ENCODE data around the gene PLEKHM3.

PLEKHM3 gene

GRCh38 chr2:207990784-207991183 is 34.5 kb downstream of the PLEKHM3 start:
- no peak for DNase-seq (ENCODE audit: low read depth)

- no peak for DNase-seq (ENCODE audit: low read depth)
Measured at GRCh38 chr2:207988975-207989374, 36.4 kb downstream of the PLEKHM3 start.

GRCh38 chr2:207987025-207987716 is 38.2 kb downstream of the PLEKHM3 start:
- no peak for DNase-seq (ENCODE audit: low read depth)

DNA sequence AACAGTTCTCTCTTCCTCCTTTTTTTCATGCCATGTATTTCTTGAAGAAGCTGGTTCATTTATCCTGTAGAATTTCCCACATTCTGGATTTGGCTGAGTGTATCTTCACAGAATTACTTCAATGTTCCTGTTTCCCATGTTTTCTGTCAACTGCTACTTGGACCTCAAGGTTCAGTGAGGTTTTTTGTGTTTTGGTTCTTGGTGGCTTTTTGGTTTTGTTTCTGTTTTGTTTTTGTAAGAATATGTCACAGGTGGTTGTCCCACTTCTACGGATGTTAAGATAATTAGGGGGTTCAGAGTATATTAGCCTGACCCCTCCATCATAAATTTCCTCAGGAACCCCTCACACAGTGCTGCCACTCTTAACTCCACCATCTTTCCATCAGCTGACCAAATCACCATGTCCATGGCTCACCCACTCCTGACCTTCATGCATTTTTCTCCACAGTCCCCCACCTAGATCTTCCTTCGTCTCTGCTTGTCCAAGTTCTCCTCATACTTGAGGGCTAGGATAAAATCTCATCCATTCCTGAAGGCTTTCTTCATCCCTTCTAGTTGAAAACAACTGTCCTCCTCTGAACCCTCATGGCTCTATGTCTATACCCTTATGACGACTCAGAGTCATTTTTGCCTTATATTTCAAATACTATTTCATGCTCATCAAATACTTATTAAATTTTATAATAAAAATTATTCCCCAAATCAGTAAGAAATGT is 40.4 kb downstream of the PLEKHM3 start:
- DNase-seq (ENCODE audit: low read depth) = no peak

GRCh38 chr2:207983641-207984042 is 41.7 kb downstream of the PLEKHM3 start:
- DNase-seq (ENCODE audit: low read depth) = no peak

GRCh38 chr2:207978177-207978948 is 47.0 kb downstream of the PLEKHM3 start:
- DNase-seq (ENCODE audit: low read depth) = no peak

GRCh38 chr2:207975921-207976320 is 49.4 kb downstream of the PLEKHM3 start:
- DNase-seq (ENCODE audit: low read depth) = peak; percentile 9

- DNase-seq (ENCODE audit: low read depth) = no peak
Measured at GRCh38 chr2:207974216-207974605, 51.1 kb downstream of the PLEKHM3 start.

- DNase-seq (ENCODE audit: low read depth) = no peak
Measured at GRCh38 chr2:207970826-207971180, 54.5 kb downstream of the PLEKHM3 start.

- no peak for DNase-seq (ENCODE audit: low read depth)
Measured at GRCh38 chr2:207970147-207970825, 55.0 kb downstream of the PLEKHM3 start.

- DNase-seq (ENCODE audit: low read depth) = no peak
Measured at GRCh38 chr2:207969249-207969648, 56.1 kb downstream of the PLEKHM3 start.

GRCh38 chr2:207967121-207967520 is 58.2 kb downstream of the PLEKHM3 start:
- no peak for DNase-seq (ENCODE audit: low read depth)

DNA sequence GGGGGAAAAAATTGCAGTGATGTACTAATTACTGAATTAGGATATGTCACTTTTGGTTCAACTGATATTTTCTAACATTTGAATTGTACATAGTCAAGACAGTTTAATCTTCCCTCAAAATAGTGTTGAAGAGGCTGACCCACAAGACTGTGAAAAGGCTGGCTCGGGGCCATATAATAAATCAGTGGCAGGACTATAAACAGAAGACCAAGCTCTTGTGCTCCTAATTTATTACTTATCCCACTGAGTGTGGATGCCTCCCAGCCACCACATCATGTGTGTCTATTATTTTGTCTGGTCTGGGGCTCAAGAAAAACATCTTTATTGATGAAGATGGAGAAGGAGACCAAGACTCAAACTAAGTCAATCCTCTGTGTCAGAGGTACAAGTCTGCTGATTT is 64.4 kb downstream of the PLEKHM3 start:
- DNase-seq (ENCODE audit: low read depth) = no peak

DNA sequence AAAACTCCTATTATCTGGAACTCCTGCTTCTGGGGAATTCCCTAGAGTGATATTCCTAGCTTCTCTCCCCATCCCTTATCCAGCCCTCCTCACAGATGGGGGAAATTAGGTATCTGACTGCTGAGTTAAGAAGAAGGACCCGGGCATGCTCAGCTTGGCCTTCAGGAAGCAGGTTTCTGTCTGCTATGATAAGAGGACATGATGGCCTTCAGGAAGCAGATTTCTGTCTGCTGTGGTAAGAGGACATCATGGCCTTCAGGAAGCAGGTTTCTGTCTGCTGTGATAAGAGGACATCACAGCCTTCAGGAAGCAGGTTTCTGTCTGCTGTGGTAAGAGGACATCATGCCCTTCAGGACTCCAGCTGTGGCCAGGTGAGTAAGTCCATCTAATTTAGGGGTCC is 65.2 kb downstream of the PLEKHM3 start:
- no peak for DNase-seq (ENCODE audit: low read depth)

- no peak for DNase-seq (ENCODE audit: low read depth)
Measured at GRCh38 chr2:207956771-207957170, 68.6 kb downstream of the PLEKHM3 start.

DNA sequence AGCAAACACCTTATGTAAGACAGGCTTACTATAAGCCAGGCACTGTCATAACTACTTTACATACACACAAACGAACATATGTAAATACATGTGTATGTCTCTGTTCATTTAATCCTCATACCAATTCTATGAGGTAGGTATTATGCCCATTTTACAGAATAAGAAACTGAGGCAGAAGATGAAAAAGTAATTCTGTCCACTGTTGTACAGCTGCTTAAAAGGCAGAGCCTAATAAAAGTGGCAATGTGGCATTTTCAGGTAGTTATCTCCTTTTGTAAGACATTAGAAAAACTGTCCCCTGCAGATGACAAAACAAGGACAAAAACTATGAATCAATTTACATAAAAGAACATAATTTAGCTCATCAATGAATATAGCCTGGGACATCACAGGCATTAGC is 69.9 kb downstream of the PLEKHM3 start:
- no peak for DNase-seq (ENCODE audit: low read depth)

DNA sequence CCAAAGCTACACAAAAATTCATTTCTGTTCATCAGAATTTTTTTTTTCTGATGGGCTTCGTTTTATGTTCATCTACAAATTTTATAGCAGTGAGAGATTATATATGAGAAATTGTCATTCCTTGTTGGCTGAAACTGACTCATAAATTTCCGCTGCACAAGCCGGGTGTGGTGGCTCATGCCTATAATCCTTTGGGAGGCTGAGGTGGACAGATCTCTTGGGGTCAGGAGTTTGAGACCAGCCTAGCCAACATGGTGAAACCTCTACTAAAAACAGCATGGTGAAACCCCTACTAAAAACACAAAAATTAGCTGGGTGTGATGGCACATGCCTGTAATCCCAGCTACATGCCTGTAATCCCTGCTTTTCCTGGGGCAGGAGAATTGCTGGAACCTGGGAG is 72.0 kb downstream of the PLEKHM3 start:
- DNase-seq (ENCODE audit: low read depth) = no peak

DNA sequence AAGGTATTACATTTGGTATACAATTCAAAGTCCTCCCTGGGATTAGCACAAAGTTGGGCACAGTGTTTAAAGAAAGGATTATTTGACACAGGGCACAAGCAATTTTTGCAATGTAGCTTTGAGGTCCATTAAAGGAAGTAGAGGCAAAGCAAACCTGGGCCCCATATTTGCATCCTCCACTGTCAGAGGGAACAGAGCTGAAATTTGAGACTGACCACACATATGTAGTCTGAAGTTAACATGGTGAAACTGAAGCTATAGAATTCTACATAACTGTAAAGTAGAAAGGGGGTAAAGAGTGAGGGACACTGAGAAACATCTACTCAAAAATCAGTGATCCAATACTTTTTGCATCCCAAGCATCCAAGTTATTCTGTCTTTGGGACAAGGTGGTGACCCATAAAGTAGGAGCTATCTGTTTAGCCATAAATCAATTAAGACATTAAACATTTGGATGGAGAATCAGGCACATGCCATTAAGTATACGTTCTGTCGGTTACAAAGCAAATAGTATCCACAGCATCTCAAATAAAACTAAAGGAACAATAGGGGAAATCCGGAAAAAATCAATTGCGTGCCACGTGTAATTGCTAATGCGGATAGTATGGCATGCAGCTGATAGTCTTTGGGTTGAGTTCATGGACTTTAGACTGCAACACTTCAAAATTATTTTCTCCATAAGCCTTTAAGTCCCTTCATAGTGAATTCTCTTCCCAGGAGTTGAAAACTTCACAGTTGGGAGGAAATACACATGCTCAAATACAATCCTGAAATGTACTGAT is 72.6 kb downstream of the PLEKHM3 start:
- no peak for DNase-seq (ENCODE audit: low read depth)

GRCh38 chr2:207951734-207952470 is 73.4 kb downstream of the PLEKHM3 start:
- DNase-seq (ENCODE audit: low read depth) = no peak

DNA sequence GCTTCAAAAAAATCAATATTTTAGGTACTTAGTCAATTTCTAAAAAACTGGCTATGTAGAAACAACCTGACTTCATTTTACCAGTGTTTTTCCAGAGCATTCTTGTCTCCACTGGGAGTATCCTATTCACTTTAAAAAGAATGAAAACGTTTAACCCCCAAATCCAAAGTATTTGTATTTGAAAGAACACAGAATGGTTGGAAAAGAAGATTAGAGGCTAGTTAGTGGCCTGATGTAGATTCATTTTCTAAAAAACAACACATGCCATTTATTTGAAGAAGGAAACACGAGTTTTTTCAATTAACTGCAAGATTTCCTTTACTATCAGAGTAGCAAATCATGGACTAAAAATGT is 74.6 kb downstream of the PLEKHM3 start:
- no peak for DNase-seq (ENCODE audit: low read depth)
